HG02938 (cell line): Measurements from ENCODE around the gene PICK1.

Experiments used
- ATAC-seq: cut with Tn5 transposase; IDR thresholded peaks from one replicate; pipeline ENCODE4 v1.9.1; 2021; ENCODE audit warnings: mild to moderate bottlenecking, moderate library complexity; ENCODE audit not compliant: unreplicated experiment

Gene PICK1

DNA sequence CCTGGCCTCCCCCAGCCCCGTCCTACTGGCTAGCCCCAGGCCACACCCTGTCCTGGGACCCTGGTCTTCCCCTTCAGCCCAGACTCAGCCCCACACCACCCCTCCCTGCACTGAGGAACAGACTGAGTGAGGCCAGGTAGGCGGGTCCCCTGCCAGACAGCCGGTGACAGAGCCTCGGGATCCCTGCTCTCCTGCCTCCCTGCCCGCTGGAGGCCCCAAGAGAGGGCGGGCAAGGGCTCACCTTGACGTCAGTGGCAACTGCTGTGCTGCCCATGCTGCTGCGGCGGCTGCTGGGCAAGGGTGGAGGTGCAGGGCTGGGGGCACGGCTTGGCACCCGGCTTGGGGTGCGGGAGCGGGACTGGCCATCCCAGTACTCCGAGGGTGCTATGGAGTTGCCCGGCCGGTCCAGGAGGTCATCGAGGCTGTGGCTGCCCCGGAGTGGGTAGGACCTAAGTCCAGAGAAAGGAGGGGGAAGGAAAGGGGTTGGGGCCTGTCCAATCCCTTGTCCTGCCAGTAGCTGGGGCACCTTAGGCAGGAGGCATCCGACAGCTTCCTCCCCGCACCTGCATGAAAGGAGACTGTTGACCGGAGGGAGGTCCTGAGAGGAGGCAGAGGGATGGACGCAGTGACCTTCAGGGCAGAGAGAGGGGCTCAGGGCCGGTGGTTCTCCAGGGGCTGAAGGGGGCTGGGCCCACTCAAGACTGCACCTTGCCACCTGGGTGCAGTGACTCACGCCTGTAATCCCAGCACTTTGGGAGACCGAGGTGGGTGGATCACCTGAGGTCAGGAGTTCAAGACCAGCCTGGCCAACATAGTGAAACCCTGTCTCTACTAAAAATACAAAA lies 29.0 kb downstream of the PICK1 start:
- ATAC-seq, result no peak

GRCh38 chr22:38086942-38087341 lies 29.7 kb downstream of the PICK1 start:
- no peak for ATAC-seq

DNA sequence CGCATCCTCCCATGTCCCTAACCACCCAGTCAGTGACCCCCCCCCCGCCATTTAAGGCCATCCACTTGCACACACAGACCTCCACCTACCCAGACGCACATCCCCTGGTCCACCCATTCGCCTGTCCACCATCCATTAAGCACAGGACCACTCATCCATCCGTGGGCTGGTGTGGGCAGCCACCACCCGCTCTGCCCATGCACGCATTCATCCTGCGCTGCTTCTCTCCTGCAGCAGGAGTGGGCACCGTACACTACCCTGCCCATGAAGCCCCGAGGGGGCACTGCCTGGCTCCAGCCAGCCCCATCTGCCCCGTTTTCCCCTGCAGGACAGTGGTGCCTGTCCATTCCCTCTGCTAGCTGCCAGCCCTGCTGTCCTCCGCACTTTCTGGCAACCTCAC lies 30.7 kb downstream of the PICK1 start:
- ATAC-seq, result no peak

GRCh38 chr22:38088629-38089473 lies 31.6 kb downstream of the PICK1 start:
- ATAC-seq, result no peak

DNA sequence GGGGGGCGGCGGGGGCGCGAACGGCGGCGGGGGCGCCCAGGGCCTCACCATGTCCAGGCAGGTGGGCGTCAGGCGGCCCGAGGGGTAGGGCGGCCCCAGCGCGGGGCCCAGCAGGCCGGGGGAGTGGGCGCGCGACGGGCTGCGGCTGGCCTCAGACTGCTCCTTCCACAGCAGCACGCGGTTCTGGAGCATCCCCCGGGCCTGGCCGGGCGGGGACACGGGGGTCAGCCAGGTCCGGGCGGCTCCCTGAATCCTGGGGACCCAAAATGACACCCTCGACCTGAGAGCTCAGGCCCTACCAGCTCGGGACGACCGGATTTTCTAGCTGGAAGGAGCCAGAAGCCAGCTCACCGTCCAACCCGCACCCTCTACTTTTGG lies 32.3 kb downstream of the PICK1 start:
- ATAC-seq, result no peak

DNA sequence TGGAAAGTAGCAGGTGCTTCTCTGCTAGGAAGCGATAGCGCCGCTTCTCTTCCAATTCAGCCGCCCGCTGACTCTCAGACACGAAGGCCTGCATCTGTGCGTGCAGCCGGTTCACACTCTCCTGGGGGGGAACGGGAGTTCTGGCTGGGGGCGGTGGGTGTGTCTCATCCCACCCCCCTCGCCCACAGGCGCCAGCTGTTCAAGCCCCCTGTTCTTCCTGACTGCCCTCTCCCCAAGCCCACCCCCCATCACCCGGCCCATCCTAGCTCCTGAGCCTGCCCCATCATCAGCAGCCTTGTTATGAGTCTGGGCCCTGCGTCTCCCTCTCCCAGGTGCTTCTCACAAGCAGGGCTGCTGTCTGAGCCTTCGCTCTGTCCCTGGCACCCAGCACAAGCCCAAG lies 39.9 kb downstream of the PICK1 start:
- ATAC-seq, result no peak

- ATAC-seq, result no peak
Measured at GRCh38 chr22:38097557-38098409, 40.6 kb downstream of the PICK1 start.

DNA sequence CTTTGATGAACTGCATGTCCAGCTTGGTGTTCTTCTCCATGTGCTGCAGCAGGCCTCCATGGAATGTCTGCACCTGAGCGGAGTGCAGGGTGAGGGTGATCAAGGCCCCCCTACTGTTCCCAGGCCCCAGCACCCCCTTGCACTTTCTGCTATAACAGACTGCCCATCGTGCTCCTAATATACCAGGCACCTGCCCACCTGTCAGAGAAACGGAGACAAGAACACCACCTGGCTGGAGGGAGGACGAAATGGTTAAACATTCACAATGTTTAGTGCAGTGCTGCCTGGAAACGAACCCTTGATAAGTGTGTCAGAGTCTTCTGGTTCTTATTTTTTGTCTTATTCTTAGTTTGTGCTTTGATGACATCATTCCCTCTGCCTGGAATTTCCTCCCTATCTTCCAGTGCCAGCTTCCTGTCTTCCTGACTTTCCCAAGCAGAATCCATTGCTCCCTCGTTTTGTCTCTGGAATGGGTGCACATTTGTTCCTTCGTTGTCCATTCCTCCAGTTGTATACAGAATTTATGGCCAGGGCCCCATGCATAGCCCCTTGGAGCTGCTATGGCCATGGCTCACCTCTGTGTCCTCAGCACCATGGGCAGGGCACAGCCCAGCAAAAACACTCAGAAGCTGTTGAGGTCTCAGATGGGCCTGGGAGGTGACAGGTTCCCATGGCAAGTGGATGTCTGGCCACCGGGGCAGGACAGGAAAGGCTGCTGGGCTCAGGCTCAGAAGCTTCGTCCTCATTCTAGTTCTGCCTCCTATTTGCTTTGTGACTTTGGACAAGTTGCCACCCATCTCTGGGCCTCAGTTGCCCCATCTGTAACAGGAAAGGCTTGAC lies 41.4 kb downstream of the PICK1 start:
- ATAC-seq, result no peak

DNA sequence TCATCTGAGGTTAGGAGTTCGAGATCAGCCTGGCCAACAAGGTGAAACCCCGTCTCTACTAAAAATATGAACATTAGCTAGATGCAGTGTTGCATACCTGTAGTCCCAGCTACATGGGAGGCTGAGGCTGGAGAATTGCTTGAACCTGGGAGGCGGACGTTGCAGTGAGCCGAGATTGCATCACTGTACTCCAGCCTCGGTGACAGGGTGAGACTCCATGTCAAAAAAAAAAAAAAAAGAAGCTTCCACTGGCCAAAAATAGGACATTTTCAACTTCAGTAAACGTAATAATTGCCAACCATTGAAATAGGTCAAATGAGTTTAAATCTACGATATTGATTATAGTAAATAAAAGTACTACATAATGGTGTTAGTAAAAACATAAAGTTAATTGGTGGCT lies 46.4 kb downstream of the PICK1 start:
- ATAC-seq, result no peak

GRCh38 chr22:38104084-38104483 lies 46.9 kb downstream of the PICK1 start:
- ATAC-seq, result no peak

- no peak for ATAC-seq
Measured at GRCh38 chr22:38106814-38107578, 49.8 kb downstream of the PICK1 start.

GRCh38 chr22:38107692-38108515 lies 50.7 kb downstream of the PICK1 start:
- ATAC-seq, result no peak

- ATAC-seq, result no peak
Measured at GRCh38 chr22:38108561-38109319, 51.5 kb downstream of the PICK1 start.

DNA sequence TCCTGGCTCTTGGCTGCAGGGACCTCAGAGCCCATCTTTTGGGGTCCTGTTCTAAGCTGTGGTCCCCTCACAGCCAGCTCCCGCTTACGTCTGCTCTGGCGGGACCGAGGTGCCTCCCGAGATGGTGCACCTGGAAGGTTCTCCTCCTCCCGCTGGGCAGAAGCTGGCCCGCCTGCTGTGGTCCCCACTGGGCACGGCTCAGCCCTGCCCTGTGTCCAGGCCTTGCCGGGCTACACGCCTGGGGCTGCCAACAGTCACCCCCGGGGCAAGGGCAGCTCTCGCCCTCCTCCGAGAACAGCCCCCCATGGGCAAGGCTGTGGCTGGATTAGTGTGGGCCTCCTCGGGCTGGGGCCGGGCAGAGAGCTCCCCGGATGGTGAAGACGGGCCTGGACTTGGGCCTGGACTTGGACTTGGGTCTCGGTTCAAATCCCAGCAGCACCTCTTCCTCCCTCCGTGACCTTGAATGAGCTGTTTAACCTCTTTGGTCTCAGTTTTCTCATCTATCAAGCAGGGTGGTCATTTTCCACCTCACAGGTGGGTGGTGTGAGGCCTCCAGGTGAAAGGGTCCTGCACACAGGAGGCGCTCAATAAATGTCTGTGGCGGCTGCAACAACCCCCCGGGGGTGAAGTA lies 52.3 kb downstream of the PICK1 start:
- no peak for ATAC-seq

- ATAC-seq, result no peak
Measured at GRCh38 chr22:38110008-38110862, 53.0 kb downstream of the PICK1 start, which contains the start of gene BAIAP2L2. Gene BAIAP2L2 (minus strand): TSS chr22:38110684. CDS start chr22:38110525, 159 bp downstream.
